Naive thymus-derived CD4-positive, alpha-beta T cell (primary cell): Measurements from ENCODE around the gene TNPO1. TPM values are rescaled to one million over a fixed set of nuclear protein-coding genes. Genes with fewer than 3 reads are reported as not detected.

Experiments used
- ATAC-seq: fragments of 150-1000 bp; cut with Tn5 transposase; 2 replicates; pipeline ENCODE4 v1.10.0; 2021; ENCODE audit warnings: mild to moderate bottlenecking, moderate library complexity
- CTCF ChIA-PET: fragments of 350-600 bp; sonication (Branson Sonifier 250); formaldehyde crosslinking; loops from one replicate; lab custom pipeline; 2021; ENCODE audit warnings: antibody characterized with exemption; lab: Charles Lee
- POLR2A ChIA-PET: fragments of 350-600 bp; sonication (Branson Sonifier 250); formaldehyde crosslinking; loops from one replicate; lab custom pipeline; 2021; ENCODE audit warnings: antibody characterized with exemption, inconsistent platforms; lab: Charles Lee
- DNase-seq, 9 donors: peaks; one replicate each; pipeline versions ENCODE4 v3.0.0 to v3.0.0-alpha.2; 2020 to 2022; ENCODE audit warnings: mixed read lengths in 1 of 9
- H3K27ac ChIP-seq: one replicate; pipeline ENCODE4 v1.7.0; 2013; ENCODE audit warnings: mild to moderate bottlenecking, low read depth, low read length, moderate library complexity
- H3K27me3 ChIP-seq, 2 donors: one replicate each; pipeline ENCODE4 v1.7.0; 2013; ENCODE audit warnings: low read length in 2 of 2, mild to moderate bottlenecking in 2 of 2, moderate library complexity in 2 of 2; ENCODE audit not compliant: control insufficient read depth in 2 of 2, insufficient read depth in 2 of 2
- H3K36me3 ChIP-seq, 3 experiments: 1 replicate in 2 of 3; 2 replicates in 1 of 3; pipeline ENCODE4 v1.7.0; 2013; ENCODE audit warnings: low read length in 3 of 3, mild to moderate bottlenecking in 3 of 3, moderate library complexity in 1 of 3; ENCODE audit not compliant: insufficient read depth in 3 of 3, control insufficient read depth in 2 of 3
- H3K4me1 ChIP-seq, 2 donors: one replicate each; pipeline ENCODE4 v1.7.0; 2013; ENCODE audit warnings: low read length in 2 of 2, mild to moderate bottlenecking in 2 of 2, moderate library complexity in 1 of 2; ENCODE audit not compliant: control insufficient read depth in 2 of 2, insufficient read depth in 2 of 2
- H3K4me3 ChIP-seq: 2 replicates; pipeline ENCODE4 v1.7.0; 2013; ENCODE audit warnings: mild to moderate bottlenecking, low read length
- H3K9me3 ChIP-seq, 3 experiments: 1 replicate in 2 of 3; 2 replicates in 1 of 3; pipeline ENCODE4 v1.7.0; 2013; ENCODE audit warnings: low read length in 3 of 3; ENCODE audit not compliant: control insufficient read depth in 2 of 3
- H3K27ac Mint-ChIP-seq, 9 donors: one replicate each; pipeline ENCODE4 v1.8.0; 2020 to 2022; ENCODE audit warnings: mixed read lengths in 9 of 9, mild to moderate bottlenecking in 8 of 9, moderate library complexity in 5 of 9, inconsistent platforms in 2 of 9
- H3K27me3 Mint-ChIP-seq, 5 donors: one replicate each; pipeline ENCODE4 v1.8.0; 2021 to 2022; ENCODE audit warnings: mixed read lengths in 5 of 5, mild to moderate bottlenecking in 1 of 5
- H3K36me3 Mint-ChIP-seq, 5 donors: one replicate each; pipeline ENCODE4 v1.8.0; 2020 to 2022; ENCODE audit warnings: mixed read lengths in 5 of 5, mild to moderate bottlenecking in 3 of 5, inconsistent platforms in 1 of 5
- H3K4me1 Mint-ChIP-seq, 7 donors: one replicate each; pipeline ENCODE4 v1.8.0; 2020 to 2022; ENCODE audit warnings: mixed read lengths in 7 of 7, mild to moderate bottlenecking in 3 of 7, inconsistent platforms in 1 of 7
- H3K4me3 Mint-ChIP-seq, 10 donors: one replicate each; pipeline ENCODE4 v1.8.0; 2020 to 2022; ENCODE audit warnings: mild to moderate bottlenecking in 10 of 10, mixed read lengths in 10 of 10, moderate library complexity in 6 of 10, inconsistent platforms in 2 of 10
- H3K9me3 Mint-ChIP-seq, 11 donors: one replicate each; pipeline ENCODE4 v1.8.0; 2020 to 2022; ENCODE audit warnings: mixed read lengths in 11 of 11, mild to moderate bottlenecking in 4 of 11, inconsistent platforms in 1 of 11, moderate library complexity in 1 of 11
- intact Hi-C, 2 donors: fragments of 100-400 bp; cut with micrococcal nuclease; formaldehyde crosslinking; loops; one replicate each; pipeline ENCODE4 v1.15.1; 2023
- polyA plus RNA-seq, 2 donors: library from polyadenylated mRNA; unstranded; fragments of 300-500 nt; fragmentation: Illumina TruSeq; gene quantifications; one replicate each; pipeline ENCODE4 v1.2.3, GENCODE V29; 2021
- total RNA-seq, 6 experiments: library from RNA in 5 of 6; stranded (reverse) in 5 of 6; gene quantifications; 1 replicate in 5 of 6; 2 replicates in 1 of 6; pipeline ENCODE4 v1.2.3 and lab custom pipeline; 2021 to 2026

TNPO1 gene
- total and polyA plus RNA-seq, 7 experiments from 2014 or later, result 52.8 to 96.3 (median 74.4) TPM

DNA sequence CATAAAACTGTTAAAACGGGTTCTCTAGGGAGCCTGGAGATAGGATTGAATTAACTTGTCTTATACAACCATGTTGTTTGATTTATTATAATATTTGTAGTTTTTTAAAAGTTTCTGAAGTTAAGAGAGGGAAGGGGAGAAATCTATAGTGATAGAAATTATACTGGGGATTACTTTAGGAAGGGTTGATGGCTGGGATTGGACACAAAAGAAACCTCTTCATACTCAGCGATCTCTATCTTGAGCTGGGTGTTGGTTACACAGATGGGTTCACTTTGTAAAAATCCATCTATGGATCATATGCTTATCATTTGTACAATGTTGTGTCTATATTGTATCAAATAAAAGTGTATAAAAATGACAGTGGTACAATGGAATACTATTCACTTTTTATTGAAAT is 30.0 kb downstream of the TNPO1 start:
- ATAC-seq, result no peak
- Histone ChIP-seq H3K9me3 (no peaks in the 10 kb centered on the region), H3K27ac (no peak overlapping the region), H3K27me3 (no peaks in the 10 kb centered on the region), H3K4me3 (no peak overlapping the region), H3K4me1 (peaks cover 17 to 26% of the 10 kb centered on the region in 2 donors), H3K36me3 (peaks cover 0 to 4% (median 0%) of the 10 kb centered on the region in 3 experiments)
- intact Hi-C loops, result no loop called here
- Mint-ChIP-seq H3K4me1 (peaks cover 23 to 78% (median 52%) of the 10 kb centered on the region in 7 donors), H3K27me3 (peaks cover 0 to 22% (median 0%) of the 10 kb centered on the region in 5 donors), H3K9me3 (no peaks in the 10 kb centered on the region), H3K27ac (peak overlapping the region in 1 of 9 donors; percentile 56), H3K36me3 (peaks cover 0 to 6% (median 0%) of the 10 kb centered on the region in 5 donors), H3K4me3 (peak overlapping the region in 2 of 10 donors; percentile 98 to 99)
- DNase-seq, result no peak
- POLR2A ChIA-PET, result no interaction called here
- CTCF ChIA-PET, result no interaction called here

DNA sequence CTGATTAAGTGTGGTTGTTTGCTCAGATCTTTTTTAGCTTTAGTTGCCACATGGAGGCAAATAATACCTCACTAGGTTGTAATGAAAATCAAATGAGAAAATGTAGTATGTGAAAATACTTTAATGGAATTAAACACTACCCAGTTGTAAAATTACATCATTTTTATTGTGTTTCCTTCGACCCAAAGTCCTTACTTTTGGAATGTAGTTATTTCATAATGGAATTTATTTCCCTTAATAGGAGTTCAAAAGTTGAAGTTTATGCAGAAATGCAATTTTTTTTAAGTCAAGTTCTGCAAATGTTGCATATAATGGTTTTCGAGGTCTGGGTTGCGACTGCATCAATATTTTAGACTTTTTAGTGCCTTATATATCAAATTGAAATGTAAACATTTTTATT is 31.0 kb downstream of the TNPO1 start:
- Mint-ChIP-seq H3K27me3 (peaks cover 0 to 21% (median 0%) of the 10 kb centered on the region in 5 donors), H3K27ac (peak overlapping the region in 8 of 9 donors; percentile 93 to 98 (median 96)), H3K36me3 (peaks cover 0 to 6% (median 0%) of the 10 kb centered on the region in 5 donors), H3K4me1 (peaks cover 31 to 88% (median 61%) of the 10 kb centered on the region in 7 donors), H3K4me3 (peak overlapping the region; percentile 92 to 99 (median 98)), H3K9me3 (no peaks in the 10 kb centered on the region)
- H3K9me3 ChIP-seq, result no peaks in the 10 kb centered on the region
- H3K36me3 ChIP-seq, result peaks cover 0 to 4% (median 0%) of the 10 kb centered on the region in 3 experiments
- peak overlapping the region; percentile 86 for H3K27ac ChIP-seq
- no peaks in the 10 kb centered on the region for H3K27me3 ChIP-seq
- POLR2A ChIA-PET, result interaction anchor here (1.6 kb wide), 1 partner anchor 110 kb away, joined by 4 read pairs; no protein-coding TSS in a partner anchor
- peaks cover 21 to 31% of the 10 kb centered on the region in 2 donors for H3K4me1 ChIP-seq
- H3K4me3 ChIP-seq, result peak overlapping the region; percentile 93
- CTCF ChIA-PET, result interaction anchor here (0.9 kb wide), 1 partner anchor 29 kb away, joined by 4 read pairs; no protein-coding TSS in a partner anchor
- intact Hi-C loops, result no loop called here
- ATAC-seq (no peak), DNase-seq (no peak)

GRCh38 chr5:72847989-72848473 is 31.6 kb downstream of the TNPO1 start:
- Histone ChIP-seq H3K36me3 (peaks cover 0 to 4% (median 0%) of the 10 kb centered on the region in 3 experiments), H3K27ac (peak overlapping the region; percentile 86), H3K27me3 (no peaks in the 10 kb centered on the region), H3K4me1 (peaks cover 24 to 31% of the 10 kb centered on the region in 2 donors), H3K9me3 (no peaks in the 10 kb centered on the region), H3K4me3 (peak overlapping the region; percentile 93)
- intact Hi-C loops, result loop anchor here (1.0 to 2.0 kb wide), 7 partner anchors 32 to 717 kb away; partner anchors contain the start of genes BTF3 (in 2 of the 2), TNPO1 (in 2 of the 2), ANKRA2 (in 1 of the 2) and UTP15 (in 1 of the 2)
- Mint-ChIP-seq H3K4me1 (peaks cover 30 to 88% (median 64%) of the 10 kb centered on the region in 7 donors), H3K9me3 (no peaks in the 10 kb centered on the region), H3K27ac (peak overlapping the region; percentile 93 to 98 (median 96)), H3K27me3 (peaks cover 0 to 16% (median 0%) of the 10 kb centered on the region in 5 donors), H3K4me3 (peak overlapping the region; percentile 92 to 99 (median 98)), H3K36me3 (peaks cover 0 to 6% (median 0%) of the 10 kb centered on the region in 5 donors)
- ChIA-PET POLR2A (interaction anchor here (1.6 to 3.0 kb wide), 2 partner anchors 31 to 109 kb away, joined by 4 to 16 read pairs; partner anchors contain the start of gene TNPO1), CTCF (interaction anchor here (1.2 kb wide), 1 partner anchor 19 kb away, joined by 3 read pairs; no protein-coding TSS in a partner anchor)
- peak; percentile 67 to 86 (median 83) for DNase-seq
- peak; percentile 94 for ATAC-seq

GRCh38 chr5:72848474-72849428 is 32.3 kb downstream of the TNPO1 start:
- CTCF ChIA-PET, result interaction anchor here (1.1 to 1.2 kb wide), 2 partner anchors 19 to 31 kb away, joined by 3 to 4 read pairs; no protein-coding TSS in a partner anchor
- H3K27ac Mint-ChIP-seq, result peak overlapping the region; percentile 93 to 98 (median 96)
- Histone ChIP-seq H3K4me1 (peaks cover 31% of the 10 kb centered on the region in 2 donors), H3K4me3 (peak overlapping the region; percentile 93), H3K36me3 (peaks cover 0 to 4% (median 0%) of the 10 kb centered on the region in 3 experiments), H3K27me3 (no peaks in the 10 kb centered on the region), H3K9me3 (no peaks in the 10 kb centered on the region), H3K27ac (peak overlapping the region; percentile 86)
- no peaks in the 10 kb centered on the region for H3K9me3 Mint-ChIP-seq
- intact Hi-C loops, result loop anchor here (1.0 to 2.0 kb wide), 7 partner anchors 32 to 717 kb away; partner anchors contain the start of genes BTF3 (in 2 of the 2), TNPO1 (in 2 of the 2), ANKRA2 (in 1 of the 2) and UTP15 (in 1 of the 2)
- POLR2A ChIA-PET, result interaction anchor here (0.9 to 3.0 kb wide), 3 partner anchors 32 to 718 kb away, joined by 3 to 16 read pairs (median 4); partner anchors contain the start of gene TNPO1
- DNase-seq (peak in 8 of 9 donors; percentile 4 to 70 (median 26)), ATAC-seq (peak; percentile 59)
- peaks cover 30 to 92% (median 71%) of the 10 kb centered on the region in 7 donors for H3K4me1 Mint-ChIP-seq
- peak overlapping the region; percentile 92 to 99 (median 98) for H3K4me3 Mint-ChIP-seq
- peaks cover 0 to 12% (median 0%) of the 10 kb centered on the region in 5 donors for H3K27me3 Mint-ChIP-seq
- peaks cover 0 to 10% (median 0%) of the 10 kb centered on the region in 5 donors for H3K36me3 Mint-ChIP-seq

- Mint-ChIP-seq H3K4me1 (peaks cover 31 to 92% (median 71%) of the 10 kb centered on the region in 7 donors), H3K27me3 (peaks cover 0 to 7% (median 0%) of the 10 kb centered on the region in 5 donors), H3K4me3 (peak overlapping the region; percentile 92 to 99 (median 96)), H3K36me3 (peaks cover 0 to 14% (median 0%) of the 10 kb centered on the region in 5 donors), H3K27ac (peak overlapping the region in 8 of 9 donors; percentile 12 to 97 (median 92)), H3K9me3 (no peaks in the 10 kb centered on the region)
- ChIA-PET POLR2A (interaction anchor here (0.5 to 3.0 kb wide), 3 partner anchors 12 to 718 kb away, joined by 3 to 16 read pairs (median 3); partner anchors contain the start of gene TNPO1), CTCF (interaction anchor here (1.1 kb wide), 1 partner anchor 32 kb away, joined by 4 read pairs; no protein-coding TSS in a partner anchor)
- ATAC-seq, result no peak
- intact Hi-C loops, result loop anchor here in 1 of 2 donors (2.0 kb wide), 1 partner anchor 105 kb away; no protein-coding TSS in a partner anchor
- Histone ChIP-seq H3K27me3 (no peaks in the 10 kb centered on the region), H3K27ac (peak overlapping the region; percentile 65), H3K4me3 (peak overlapping the region; percentile 54), H3K4me1 (peaks cover 31% of the 10 kb centered on the region in 2 donors), H3K36me3 (peaks cover 0 to 4% (median 0%) of the 10 kb centered on the region in 3 experiments), H3K9me3 (no peaks in the 10 kb centered on the region)
- DNase-seq, result no peak
Observed at GRCh38 chr5:72849546-72849945, 33.1 kb downstream of the TNPO1 start.
